GM19238 (cell line): ENCODE results near the gene ITGB6.

Experiments
- DNase-seq: peaks from one replicate; pipeline ENCODE4 v3.0.0; 2011; ENCODE audit warnings: low spot score; ENCODE audit not compliant: insufficient read length

ITGB6 gene

GRCh38 chr2:160091381-160091780 lies 108.7 kb downstream of the ITGB6 start:
- no peak for DNase-seq

GRCh38 chr2:160087854-160088745 lies 112.0 kb downstream of the ITGB6 start:
- DNase-seq = no peak

- DNase-seq = no peak
These were observed 114.4 kb downstream of the ITGB6 start for GRCh38 chr2:160085662-160086061.

DNA sequence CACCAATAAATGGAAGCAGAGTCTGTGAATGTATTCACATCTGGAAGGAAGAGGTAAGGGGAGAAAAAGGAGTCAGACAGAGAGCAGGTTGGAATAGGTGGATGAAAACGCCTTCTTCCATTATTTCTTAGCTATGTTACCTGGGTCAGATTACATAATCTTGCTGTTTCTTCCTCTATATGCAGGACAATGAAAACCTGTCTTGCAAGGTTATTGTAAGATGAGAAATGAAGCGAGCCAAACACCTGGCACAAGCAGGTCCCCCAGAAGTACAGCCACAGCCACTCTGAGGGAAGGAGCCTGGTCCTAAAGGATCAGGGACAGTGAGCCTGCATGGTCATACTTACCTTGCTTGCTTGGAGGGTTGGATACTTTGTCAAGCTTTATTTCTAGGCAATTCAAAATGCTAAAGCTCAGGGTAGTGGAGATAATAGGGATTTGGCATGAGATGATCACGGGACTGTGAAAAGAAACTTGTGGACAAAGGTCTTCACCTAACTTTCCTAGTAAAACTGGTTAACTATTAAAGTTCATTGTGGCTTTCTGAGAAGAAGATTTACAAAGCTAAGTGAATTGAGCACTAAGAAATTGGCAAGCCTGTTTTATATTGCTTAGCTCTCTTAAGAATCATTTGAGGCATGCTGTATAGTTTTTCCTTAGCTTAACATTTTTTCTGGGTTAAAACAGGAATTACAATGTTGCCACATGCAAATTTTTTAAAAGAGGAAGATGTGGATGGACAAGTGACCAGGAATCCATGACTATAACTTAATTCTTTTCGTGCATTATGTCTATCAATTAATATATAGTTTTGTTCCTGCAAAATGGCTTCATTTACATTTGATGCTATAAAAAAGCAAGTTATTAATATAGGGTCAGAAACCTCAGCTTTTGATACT lies 121.9 kb downstream of the ITGB6 start:
- DNase-seq = no peak

- DNase-seq = no peak
These were observed 123.2 kb downstream of the ITGB6 start for GRCh38 chr2:160076914-160077313.

- no peak for DNase-seq
These were observed 123.8 kb downstream of the ITGB6 start for GRCh38 chr2:160076241-160076640.

- DNase-seq = no peak
These were observed 124.9 kb downstream of the ITGB6 start for GRCh38 chr2:160075171-160075570.

- no peak for DNase-seq
These were observed 126.7 kb downstream of the ITGB6 start for GRCh38 chr2:160073284-160073888.

GRCh38 chr2:160068906-160069305 lies 131.2 kb downstream of the ITGB6 start:
- no peak for DNase-seq

DNA sequence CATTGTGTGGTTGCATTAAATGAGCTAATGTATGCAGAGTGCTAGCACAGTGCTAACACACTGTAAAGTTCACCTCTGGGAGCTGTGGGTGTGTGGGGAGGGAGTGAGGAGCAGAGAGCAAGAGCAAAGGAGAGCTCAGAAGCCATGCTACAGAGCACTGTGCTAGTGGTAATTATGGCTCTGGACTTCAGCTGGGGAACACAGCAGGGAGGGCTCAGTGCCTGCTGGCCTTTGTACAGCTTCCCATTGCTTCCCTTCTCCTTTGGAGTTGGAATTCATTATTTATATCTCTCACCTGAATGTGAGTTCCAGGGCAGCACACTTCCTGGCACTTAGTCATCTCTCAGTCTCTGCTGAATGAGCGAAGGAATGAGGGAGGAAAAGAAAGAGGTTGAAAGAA lies 135.2 kb downstream of the ITGB6 start:
- DNase-seq = no peak

- no peak for DNase-seq
These were observed 136.0 kb downstream of the ITGB6 start for GRCh38 chr2:160063879-160064612.

DNA sequence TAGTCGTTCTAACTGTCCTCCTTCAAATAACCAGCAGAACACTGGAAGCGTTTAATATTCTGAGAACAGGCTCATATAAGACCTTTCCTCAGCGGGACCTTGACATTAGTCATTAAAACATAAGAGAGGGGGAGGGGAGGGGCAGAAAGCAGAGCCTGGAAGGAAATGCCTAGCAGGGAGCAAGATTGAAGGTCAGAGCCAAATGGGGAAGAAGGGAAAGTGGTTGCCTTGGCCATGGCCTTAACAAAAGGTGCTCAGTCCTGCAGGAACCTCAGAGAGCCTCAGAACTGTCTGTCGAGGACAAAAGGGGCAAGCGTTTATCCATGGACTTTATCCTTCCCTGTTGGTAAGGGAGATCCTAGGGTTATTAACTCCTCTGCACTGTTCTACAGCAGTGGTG lies 136.8 kb downstream of the ITGB6 start:
- no peak for DNase-seq

- DNase-seq = no peak
These were observed 137.6 kb downstream of the ITGB6 start, which contains the start of gene PLA2R1 for GRCh38 chr2:160062292-160063005. TSS of gene PLA2R1 (minus strand) at chr2:160062615. CDS start at chr2:160062403, 212 bp downstream.

DNA sequence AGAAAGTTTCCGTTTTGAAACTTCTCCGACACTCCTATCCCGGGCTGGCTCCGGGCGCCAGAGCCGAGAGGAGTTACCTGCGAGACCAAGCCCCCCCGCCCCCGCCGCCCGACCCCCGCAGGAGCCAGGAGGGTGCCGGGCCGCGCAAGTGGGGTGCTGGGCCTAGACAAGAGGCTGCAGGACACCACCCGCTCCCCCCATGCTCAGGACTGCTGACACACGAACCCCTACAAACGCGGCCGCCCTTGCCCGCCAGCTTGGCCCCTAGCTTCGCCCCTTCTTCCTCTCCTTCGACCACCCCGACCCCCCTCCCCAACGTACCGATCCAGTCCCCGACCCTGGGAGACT lies 138.2 kb downstream of the ITGB6 start:
- DNase-seq = no peak

DNA sequence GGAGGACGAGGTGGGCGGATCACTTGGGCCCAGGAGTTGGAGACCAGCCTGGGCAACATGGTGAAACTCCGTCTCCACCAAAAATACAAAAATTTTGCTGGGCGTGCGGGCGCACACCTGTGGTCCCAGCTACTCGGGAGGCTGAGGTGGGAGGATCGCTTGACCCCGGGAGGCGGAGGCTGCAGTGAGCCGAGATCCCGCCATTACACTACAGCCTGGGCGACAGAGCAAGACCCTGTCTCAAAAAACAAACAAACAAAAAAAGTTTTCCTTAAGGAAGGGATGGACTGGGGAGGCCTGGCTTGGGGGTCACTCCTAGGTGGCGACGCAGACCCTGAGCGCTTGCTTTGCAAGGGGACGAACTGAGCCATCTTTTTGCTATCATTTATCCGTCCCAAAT lies 138.5 kb downstream of the ITGB6 start:
- DNase-seq = no peak

DNA sequence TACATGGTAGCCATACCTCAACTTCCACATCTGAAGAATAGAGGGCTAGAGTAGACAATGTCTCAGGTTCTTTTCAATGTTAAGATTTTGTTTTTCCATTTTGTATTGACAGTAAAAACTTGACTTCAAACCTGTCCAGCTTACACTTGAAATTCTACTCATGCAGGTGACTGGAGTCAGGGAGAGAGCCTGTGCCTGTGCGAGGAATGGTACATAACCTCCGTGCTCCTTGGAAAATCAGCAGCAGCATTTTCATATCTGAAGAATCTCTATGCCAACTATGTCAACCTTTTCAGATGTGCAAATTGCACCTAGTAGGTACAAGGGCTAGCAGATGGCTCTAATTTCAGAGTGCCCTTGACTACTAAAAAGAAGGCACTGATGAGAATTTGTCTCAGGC lies 139.8 kb downstream of the ITGB6 start:
- DNase-seq = no peak

- DNase-seq = no peak
These were observed 142.7 kb downstream of the ITGB6 start for GRCh38 chr2:160057356-160057755.

DNA sequence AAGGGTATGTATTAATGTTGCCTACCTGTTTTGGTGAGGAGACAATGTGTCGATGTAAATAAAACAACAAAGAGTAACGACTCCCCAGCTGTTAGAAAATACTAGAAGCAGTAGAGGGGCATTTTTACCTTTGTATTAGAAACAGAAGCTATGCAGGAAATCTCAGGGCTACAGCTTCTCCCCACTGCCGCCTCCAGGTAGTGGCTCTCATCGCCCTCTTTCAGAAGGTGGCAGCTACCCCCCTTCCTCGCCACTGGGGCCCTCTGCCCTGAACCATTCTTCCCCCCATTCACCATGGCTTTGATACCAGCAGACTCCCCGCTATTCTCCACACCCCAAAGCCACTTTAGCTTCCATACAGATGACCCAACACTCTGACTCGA lies 144.4 kb downstream of the ITGB6 start:
- DNase-seq = no peak

- no peak for DNase-seq
These were observed 144.9 kb downstream of the ITGB6 start for GRCh38 chr2:160054984-160055725.

DNA sequence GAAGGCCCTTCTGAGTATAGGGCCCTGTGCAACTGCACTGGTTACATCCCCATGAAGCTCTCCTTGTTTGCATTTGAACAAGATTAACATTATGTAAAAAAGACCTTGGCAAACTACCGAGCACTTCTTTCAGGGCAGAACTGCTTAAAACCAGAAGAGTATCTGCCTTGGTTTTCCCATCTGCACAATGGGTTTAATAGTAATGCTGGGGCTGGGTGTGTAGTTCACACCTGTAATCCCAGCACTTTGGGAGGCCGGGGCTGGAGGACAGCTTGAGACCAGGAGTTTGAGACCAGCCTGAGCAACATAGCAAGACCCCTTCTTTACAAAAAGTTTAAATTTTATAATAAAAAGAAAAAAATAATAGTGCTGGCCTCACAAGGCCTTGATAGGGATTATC lies 146.1 kb downstream of the ITGB6 start:
- DNase-seq = no peak
